ENCODE results near the gene CYP3A4. TPM values are rescaled to one million over a fixed set of nuclear protein-coding genes. Genes with fewer than 3 reads are reported as not detected.

CYP3A4 gene
- total and polyA plus RNA-seq, 4 donors, result 0.37 TPM; not detected in 3

DNA sequence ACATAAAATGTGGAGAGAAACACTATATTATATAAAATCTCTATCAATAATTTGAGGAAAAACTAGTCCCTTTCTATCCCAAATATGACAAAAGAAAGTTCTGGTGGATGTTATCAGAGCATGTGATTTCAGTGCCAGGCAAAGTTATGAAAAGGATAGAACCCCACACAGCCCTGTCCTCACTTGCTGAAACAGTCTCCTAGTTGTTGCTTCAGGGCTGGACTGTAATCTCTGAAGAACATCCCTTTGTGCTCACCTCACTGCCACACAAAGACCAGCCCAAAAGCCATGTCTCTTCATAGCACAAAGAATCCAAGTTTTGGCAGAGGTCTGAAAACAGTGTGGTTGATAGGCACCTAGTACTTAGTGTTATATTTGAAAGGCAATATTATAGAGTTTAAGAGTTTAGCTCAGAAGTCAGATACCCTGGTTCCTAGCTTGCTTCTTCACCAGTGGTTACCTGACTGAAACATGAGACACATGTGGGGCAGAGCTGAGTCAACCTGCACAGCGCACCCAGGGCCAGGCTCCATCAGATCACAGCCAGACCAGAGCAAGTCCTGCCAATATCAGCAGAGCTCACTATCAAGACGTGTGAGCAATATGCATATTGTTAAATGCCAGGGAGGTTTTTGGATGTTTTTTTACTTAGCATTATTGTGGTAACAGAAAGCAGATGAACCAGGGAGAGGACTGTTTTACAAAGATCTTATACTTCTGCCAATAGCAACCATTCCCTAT lies 74.0 kb downstream of the CYP3A4 start:
- ATAC-seq (ENCODE audit: insufficient read depth, low FRiP score) (no peak), DNase-seq (no peak)
- WGBS, 2 donors, result 81 to 86% methylated on average over 2 of the region's 2 CpGs
- H3K9me3 ChIP-seq (ENCODE audit: control insufficient read depth in 4 of 4, insufficient read depth in 3 of 4, low read length in 3 of 4), result peaks cover 0 to 10% (median 5%) of the 10 kb centered on the region in 4 donors
- TF ChIP-seq CTCF (IDR thresholded peaks at IDR 0.05; ENCODE audit: control extremely low read depth, extremely low read depth), result no peak
- no peak overlapping the region for H3K27ac ChIP-seq (ENCODE audit: low read depth in 1 of 2, low read length in 1 of 2)
- no peak overlapping the region for H3K4me3 ChIP-seq
- peaks cover 0 to 4% (median under 1%) of the 10 kb centered on the region in 4 donors for H3K36me3 ChIP-seq (ENCODE audit: control insufficient read depth in 4 of 4, insufficient read depth in 4 of 4, low read length in 4 of 4)
- H3K4me1 ChIP-seq (ENCODE audit: control insufficient read depth in 5 of 5, insufficient read depth in 5 of 5, low read length in 5 of 5), result no peaks in the 10 kb centered on the region
- H3K9ac ChIP-seq (ENCODE audit: insufficient read depth in 1 of 2, low read length in 2 of 2), result no peak overlapping the region
- no peaks in the 10 kb centered on the region for H3K27me3 ChIP-seq (ENCODE audit: control insufficient read depth in 3 of 3, insufficient read depth in 3 of 3, low read length in 2 of 3)

GRCh38 chr7:99709260-99709659 lies 74.7 kb downstream of the CYP3A4 start:
- Histone ChIP-seq H3K36me3 (ENCODE audit: control insufficient read depth in 4 of 4, insufficient read depth in 4 of 4, low read length in 4 of 4) (peaks cover 0 to 4% (median under 1%) of the 10 kb centered on the region in 4 donors), H3K27me3 (ENCODE audit: control insufficient read depth in 3 of 3, insufficient read depth in 3 of 3, low read length in 2 of 3) (no peaks in the 10 kb centered on the region), H3K9ac (ENCODE audit: insufficient read depth in 1 of 2, low read length in 2 of 2) (no peak overlapping the region), H3K4me3 (no peak overlapping the region), H3K27ac (ENCODE audit: low read depth in 1 of 2, low read length in 1 of 2) (no peak overlapping the region), H3K9me3 (ENCODE audit: control insufficient read depth in 4 of 4, insufficient read depth in 3 of 4, low read length in 3 of 4) (peaks cover 0 to 10% (median 4%) of the 10 kb centered on the region in 4 donors), H3K4me1 (ENCODE audit: control insufficient read depth in 5 of 5, insufficient read depth in 5 of 5, low read length in 5 of 5) (no peaks in the 10 kb centered on the region)
- 91 to 96% methylated on average over 2 of the region's 2 CpGs for WGBS, 2 donors
- DNase-seq (no peak), ATAC-seq (ENCODE audit: insufficient read depth, low FRiP score) (no peak)
- no peak for TF ChIP-seq CTCF (IDR thresholded peaks at IDR 0.05; ENCODE audit: control extremely low read depth, extremely low read depth)

DNA sequence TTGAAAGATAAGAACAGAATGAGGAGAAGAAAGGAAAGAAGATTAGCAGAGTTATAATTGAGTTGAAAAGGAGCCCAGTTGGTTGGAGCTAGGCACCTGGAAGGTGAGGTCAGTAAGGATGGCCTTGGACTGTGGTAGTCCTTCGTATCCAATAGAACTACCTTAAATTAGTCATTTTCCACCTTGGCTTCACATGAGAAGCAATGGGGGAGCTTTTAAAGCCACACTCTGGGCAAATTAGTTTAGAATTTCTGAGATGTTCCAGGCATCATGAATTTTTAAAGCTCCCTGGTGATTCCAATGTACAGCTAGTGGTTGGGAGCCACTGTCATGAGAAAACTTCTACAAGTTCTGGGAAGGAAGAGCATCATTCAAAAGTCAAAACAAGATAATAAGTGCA lies 76.9 kb downstream of the CYP3A4 start:
- no peak overlapping the region for H3K27ac ChIP-seq (ENCODE audit: low read depth in 1 of 2, low read length in 1 of 2)
- DNase-seq, result peak in 1 of 3 donors; percentile 14
- H3K4me1 ChIP-seq (ENCODE audit: control insufficient read depth in 5 of 5, insufficient read depth in 5 of 5, low read length in 5 of 5), result no peaks in the 10 kb centered on the region
- H3K9ac ChIP-seq (ENCODE audit: insufficient read depth in 1 of 2, low read length in 2 of 2), result no peak overlapping the region
- ATAC-seq (ENCODE audit: insufficient read depth, low FRiP score), result no peak
- peaks cover 0 to 10% (median 3%) of the 10 kb centered on the region in 4 donors for H3K9me3 ChIP-seq (ENCODE audit: control insufficient read depth in 4 of 4, insufficient read depth in 3 of 4, low read length in 3 of 4)
- no peak for TF ChIP-seq CTCF (IDR thresholded peaks at IDR 0.05; ENCODE audit: control extremely low read depth, extremely low read depth)
- H3K4me3 ChIP-seq, result no peak overlapping the region
- peaks cover 0 to 4% (median 0%) of the 10 kb centered on the region in 4 donors for H3K36me3 ChIP-seq (ENCODE audit: control insufficient read depth in 4 of 4, insufficient read depth in 4 of 4, low read length in 4 of 4)
- 58 to 77% methylated on average over 1 of the region's 1 CpG for WGBS, 2 donors
- no peaks in the 10 kb centered on the region for H3K27me3 ChIP-seq (ENCODE audit: control insufficient read depth in 3 of 3, insufficient read depth in 3 of 3, low read length in 2 of 3)

Small RNA genes within 50 kb of the gene (small RNA-seq; reads per million reads assigned to genes)
- gene CYP3A137P (ENCODE audit: low replicate concordance), result not detected

Other genes starting within 250 kb of the CYP3A4 start
- gene FAM200A, start 232.1 kb downstream of the CYP3A4 start, total RNA-seq, result 10 to 100 TPM in 1 of 2 donors, 1 to 10 TPM in 1; 4.8 to 10.1 TPM
- gene FAM200A, start 232.1 kb downstream of the CYP3A4 start, polyA plus RNA-seq, result 1 to 10 TPM; 2.7 to 5.4 TPM
- gene ZNF655, start 225.5 kb downstream of the CYP3A4 start, total RNA-seq, result 100 to 1,000 TPM in 1 of 2 donors, 10 to 100 TPM in 1; 72.3 to 138 TPM
- 10 to 100 TPM; 41.3 to 50.1 TPM for gene ZNF655, start 225.5 kb downstream of the CYP3A4 start, polyA plus RNA-seq
- 1 to 10 TPM in 1 of 2 donors, under 1 TPM in 1; 0.31 to 1.4 TPM for gene TMEM225B, start 185.9 kb downstream of the CYP3A4 start, total RNA-seq
- 1 to 10 TPM in 1 of 2 donors, under 1 TPM in 1; 0.49 to 1.0 TPM for gene TMEM225B, start 185.9 kb downstream of the CYP3A4 start, polyA plus RNA-seq
- 10 to 100 TPM; 22.0 to 24.0 TPM for gene ZSCAN25, start 167.2 kb downstream of the CYP3A4 start, total RNA-seq
- gene ZSCAN25, start 167.2 kb downstream of the CYP3A4 start, polyA plus RNA-seq, result 1 to 10 TPM; 5.7 to 6.2 TPM
- gene CYP3A5, start 104.2 kb downstream of the CYP3A4 start, total RNA-seq, result 10 to 100 TPM; 11.0 to 26.3 TPM
- gene CYP3A5, start 104.2 kb downstream of the CYP3A4 start, polyA plus RNA-seq, result 10 to 100 TPM in 1 of 2 donors, 1 to 10 TPM in 1; 2.2 to 10.8 TPM
- under 1 TPM; 0.64 to 0.71 TPM for gene CYP3A7, start 49.0 kb downstream of the CYP3A4 start, total RNA-seq
- gene CYP3A7, start 49.0 kb downstream of the CYP3A4 start, polyA plus RNA-seq, result under 1 TPM; 0.19 to 0.24 TPM
- not detected for gene CYP3A43, start 43.8 kb upstream of the CYP3A4 start, total RNA-seq
- gene CYP3A43, start 43.8 kb upstream of the CYP3A4 start, polyA plus RNA-seq, result under 1 TPM in 1 of 2 donors, not detected in 1; 0.06 TPM
- gene OR2AE1, start 92.8 kb upstream of the CYP3A4 start, total RNA-seq, result under 1 TPM; 0.25 to 0.57 TPM
- gene OR2AE1, start 92.8 kb upstream of the CYP3A4 start, polyA plus RNA-seq, result under 1 TPM in 1 of 2 donors, not detected in 1; 0.03 TPM
- gene TRIM4, start 135.3 kb upstream of the CYP3A4 start, total RNA-seq, result 10 to 100 TPM; 26.4 to 34.3 TPM
- 10 to 100 TPM; 14.0 to 17.0 TPM for gene TRIM4, start 135.3 kb upstream of the CYP3A4 start, polyA plus RNA-seq
- gene GJC3, start 145.4 kb upstream of the CYP3A4 start, total RNA-seq, result under 1 TPM in 1 of 2 donors, not detected in 1; 0.31 TPM
- under 1 TPM; 0.07 to 0.22 TPM for gene GJC3, start 145.4 kb upstream of the CYP3A4 start, polyA plus RNA-seq
- gene AZGP1, start 191.8 kb upstream of the CYP3A4 start, total RNA-seq, result 10 to 100 TPM in 1 of 2 donors, 1 to 10 TPM in 1; 4.1 to 52.8 TPM
- gene AZGP1, start 191.8 kb upstream of the CYP3A4 start, polyA plus RNA-seq, result 10 to 100 TPM in 1 of 2 donors, 1 to 10 TPM in 1; 4.2 to 82.8 TPM
- 10 to 100 TPM; 50.4 to 54.0 TPM for gene ZKSCAN1, start 231.4 kb upstream of the CYP3A4 start, total RNA-seq
- 1 to 10 TPM; 8.2 to 8.7 TPM for gene ZKSCAN1, start 231.4 kb upstream of the CYP3A4 start, polyA plus RNA-seq

All from lung (tissue), 13 donors.